ENCODE data around the gene NOVA1. TPM values are rescaled to one million over a fixed set of nuclear protein-coding genes. Genes with fewer than 3 reads are reported as not detected.
A peak's percentile ranks its signal among the peaks of the same experiment; 100 is the strongest.

The NOVA1 gene
- total RNA-seq, 1 experiment from 2014 or later = 11.6 TPM

DNA sequence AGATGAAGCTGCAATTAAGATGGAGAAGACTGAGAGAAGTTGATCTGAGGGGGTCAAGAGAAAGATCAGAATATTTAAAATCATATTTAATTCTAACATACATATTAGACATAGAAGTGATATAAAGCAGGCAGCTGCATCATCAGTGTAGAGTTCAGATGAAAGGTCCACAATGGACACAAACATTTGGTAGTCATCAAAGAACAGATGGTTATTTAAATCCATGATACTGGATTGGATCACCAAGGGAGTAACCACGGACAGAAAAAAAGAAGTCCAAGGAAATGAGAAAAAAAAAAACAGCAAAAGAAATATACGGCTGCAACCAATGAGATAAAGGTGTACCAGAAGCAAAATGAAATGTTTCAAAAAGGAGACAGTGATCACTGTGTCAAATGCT lies 20.1 kb downstream of the NOVA1 start (continued):
- TF ChIP-seq, protein P1, sequence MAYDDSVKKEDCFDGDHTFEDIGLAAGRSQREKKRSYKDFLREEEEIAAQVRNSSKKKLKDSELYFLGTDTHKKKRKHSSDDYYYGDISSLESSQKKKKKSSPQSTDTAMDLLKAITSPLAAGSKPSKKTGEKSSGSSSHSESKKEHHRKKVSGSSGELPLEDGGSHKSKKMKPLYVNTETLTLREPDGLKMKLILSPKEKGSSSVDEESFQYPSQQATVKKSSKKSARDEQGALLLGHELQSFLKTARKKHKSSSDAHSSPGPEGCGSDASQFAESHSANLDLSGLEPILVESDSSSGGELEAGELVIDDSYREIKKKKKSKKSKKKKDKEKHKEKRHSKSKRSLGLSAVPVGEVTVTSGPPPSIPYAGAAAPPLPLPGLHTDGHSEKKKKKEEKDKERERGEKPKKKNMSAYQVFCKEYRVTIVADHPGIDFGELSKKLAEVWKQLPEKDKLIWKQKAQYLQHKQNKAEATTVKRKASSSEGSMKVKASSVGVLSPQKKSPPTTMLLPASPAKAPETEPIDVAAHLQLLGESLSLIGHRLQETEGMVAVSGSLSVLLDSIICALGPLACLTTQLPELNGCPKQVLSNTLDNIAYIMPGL (CRISPR knock-in tag; IDR thresholded peaks at IDR 0.05) = no peak
- no peak for TF ChIP-seq TEAD1 (CRISPR knock-in tag; IDR thresholded peaks at IDR 0.05)

DNA sequence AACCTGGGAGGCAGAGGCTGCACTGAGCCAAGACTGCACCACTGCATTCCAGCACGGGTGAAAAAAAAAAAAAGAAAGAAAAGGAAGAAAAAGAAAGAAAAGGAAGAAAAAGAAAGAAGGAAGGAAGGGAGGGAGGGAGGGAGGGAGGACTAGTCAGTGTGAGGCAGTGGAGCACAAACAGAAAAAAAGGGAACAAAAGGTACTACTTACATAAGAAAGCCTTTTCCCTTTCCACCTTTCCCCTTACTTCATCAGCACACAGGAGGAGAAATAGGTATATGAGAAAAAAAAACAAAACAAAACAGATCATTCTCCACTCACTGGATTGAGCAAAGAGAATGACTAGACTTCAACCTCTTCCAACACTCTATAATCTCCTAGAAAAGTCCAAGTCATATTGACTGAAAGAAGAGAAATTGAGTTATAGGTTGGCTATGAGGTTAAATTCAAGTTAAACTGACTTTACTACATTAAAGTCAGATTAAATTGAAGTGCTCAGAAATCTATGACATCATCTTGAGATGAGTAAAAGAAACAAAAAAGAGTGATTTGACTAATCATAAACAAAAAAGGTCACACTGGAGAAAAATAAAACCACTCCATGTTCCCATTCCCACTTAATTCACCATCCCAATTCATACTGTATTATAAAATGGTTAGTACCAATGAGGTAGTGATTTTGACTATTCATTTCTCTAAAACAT lies 43.6 kb downstream of the NOVA1 start:
- ChIA-PET POLR2A (no interaction called here), CTCF (no interaction called here)
- Mint-ChIP-seq H3K9me3 (no peaks in the 10 kb centered on the region), H3K4me1 (peaks cover 25% of the 10 kb centered on the region), H3K36me3 (no peaks in the 10 kb centered on the region), H3K27ac (0 out of 2 replicates have a peak overlapping the region, but pooled peaks have one; percentile 82), H3K4me3 (no peak overlapping the region), H3K27me3 (ENCODE audit: low read depth) (no peaks in the 10 kb centered on the region)
- no peak for TF ChIP-seq NR3C1 (CRISPR knock-in tag; conservative IDR thresholded peaks at IDR 0.05; ENCODE audit: low read depth)
- no peak for TF ChIP-seq CREB1 (CRISPR knock-in tag; IDR thresholded peaks at IDR 0.05)
- TF ChIP-seq FOXK1 (CRISPR knock-in tag; IDR thresholded peaks at IDR 0.05) = no peak
- no peak for TF ChIP-seq TCF7 (CRISPR knock-in tag; IDR thresholded peaks at IDR 0.05; ENCODE audit: low read depth)
- TF ChIP-seq MXD4 (CRISPR knock-in tag; IDR thresholded peaks at IDR 0.05; ENCODE audit: borderline replicate concordance) = no peak
- TF ChIP-seq, protein P2, sequence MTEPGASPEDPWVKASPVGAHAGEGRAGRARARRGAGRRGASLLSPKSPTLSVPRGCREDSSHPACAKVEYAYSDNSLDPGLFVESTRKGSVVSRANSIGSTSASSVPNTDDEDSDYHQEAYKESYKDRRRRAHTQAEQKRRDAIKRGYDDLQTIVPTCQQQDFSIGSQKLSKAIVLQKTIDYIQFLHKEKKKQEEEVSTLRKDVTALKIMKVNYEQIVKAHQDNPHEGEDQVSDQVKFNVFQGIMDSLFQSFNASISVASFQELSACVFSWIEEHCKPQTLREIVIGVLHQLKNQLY (CRISPR knock-in tag; IDR thresholded peaks at IDR 0.05) = no peak
- DNase-seq (ENCODE audit: low spot score) = no peak
- ATAC-seq = peak; percentile 74

- no peak overlapping the region for H3K27ac Mint-ChIP-seq
- no peaks in the 10 kb centered on the region for H3K9me3 Mint-ChIP-seq
- no peak for ATAC-seq
- TF ChIP-seq SP1 (CRISPR knock-in tag; conservative IDR thresholded peaks at IDR 0.05) = no peak
- TF ChIP-seq, protein P3, sequence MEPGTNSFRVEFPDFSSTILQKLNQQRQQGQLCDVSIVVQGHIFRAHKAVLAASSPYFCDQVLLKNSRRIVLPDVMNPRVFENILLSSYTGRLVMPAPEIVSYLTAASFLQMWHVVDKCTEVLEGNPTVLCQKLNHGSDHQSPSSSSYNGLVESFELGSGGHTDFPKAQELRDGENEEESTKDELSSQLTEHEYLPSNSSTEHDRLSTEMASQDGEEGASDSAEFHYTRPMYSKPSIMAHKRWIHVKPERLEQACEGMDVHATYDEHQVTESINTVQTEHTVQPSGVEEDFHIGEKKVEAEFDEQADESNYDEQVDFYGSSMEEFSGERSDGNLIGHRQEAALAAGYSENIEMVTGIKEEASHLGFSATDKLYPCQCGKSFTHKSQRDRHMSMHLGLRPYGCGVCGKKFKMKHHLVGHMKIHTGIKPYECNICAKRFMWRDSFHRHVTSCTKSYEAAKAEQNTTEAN (CRISPR knock-in tag; IDR thresholded peaks at IDR 0.05) = no peak
- TF ChIP-seq, protein P4, sequence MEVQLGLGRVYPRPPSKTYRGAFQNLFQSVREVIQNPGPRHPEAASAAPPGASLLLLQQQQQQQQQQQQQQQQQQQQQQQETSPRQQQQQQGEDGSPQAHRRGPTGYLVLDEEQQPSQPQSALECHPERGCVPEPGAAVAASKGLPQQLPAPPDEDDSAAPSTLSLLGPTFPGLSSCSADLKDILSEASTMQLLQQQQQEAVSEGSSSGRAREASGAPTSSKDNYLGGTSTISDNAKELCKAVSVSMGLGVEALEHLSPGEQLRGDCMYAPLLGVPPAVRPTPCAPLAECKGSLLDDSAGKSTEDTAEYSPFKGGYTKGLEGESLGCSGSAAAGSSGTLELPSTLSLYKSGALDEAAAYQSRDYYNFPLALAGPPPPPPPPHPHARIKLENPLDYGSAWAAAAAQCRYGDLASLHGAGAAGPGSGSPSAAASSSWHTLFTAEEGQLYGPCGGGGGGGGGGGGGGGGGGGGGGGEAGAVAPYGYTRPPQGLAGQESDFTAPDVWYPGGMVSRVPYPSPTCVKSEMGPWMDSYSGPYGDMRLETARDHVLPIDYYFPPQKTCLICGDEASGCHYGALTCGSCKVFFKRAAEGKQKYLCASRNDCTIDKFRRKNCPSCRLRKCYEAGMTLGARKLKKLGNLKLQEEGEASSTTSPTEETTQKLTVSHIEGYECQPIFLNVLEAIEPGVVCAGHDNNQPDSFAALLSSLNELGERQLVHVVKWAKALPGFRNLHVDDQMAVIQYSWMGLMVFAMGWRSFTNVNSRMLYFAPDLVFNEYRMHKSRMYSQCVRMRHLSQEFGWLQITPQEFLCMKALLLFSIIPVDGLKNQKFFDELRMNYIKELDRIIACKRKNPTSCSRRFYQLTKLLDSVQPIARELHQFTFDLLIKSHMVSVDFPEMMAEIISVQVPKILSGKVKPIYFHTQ (CRISPR knock-in tag; IDR thresholded peaks at IDR 0.05) = no peak
- TF ChIP-seq, protein P5, sequence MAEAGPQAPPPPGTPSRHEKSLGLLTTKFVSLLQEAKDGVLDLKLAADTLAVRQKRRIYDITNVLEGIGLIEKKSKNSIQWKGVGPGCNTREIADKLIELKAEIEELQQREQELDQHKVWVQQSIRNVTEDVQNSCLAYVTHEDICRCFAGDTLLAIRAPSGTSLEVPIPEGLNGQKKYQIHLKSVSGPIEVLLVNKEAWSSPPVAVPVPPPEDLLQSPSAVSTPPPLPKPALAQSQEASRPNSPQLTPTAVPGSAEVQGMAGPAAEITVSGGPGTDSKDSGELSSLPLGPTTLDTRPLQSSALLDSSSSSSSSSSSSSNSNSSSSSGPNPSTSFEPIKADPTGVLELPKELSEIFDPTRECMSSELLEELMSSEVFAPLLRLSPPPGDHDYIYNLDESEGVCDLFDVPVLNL (CRISPR knock-in tag; IDR thresholded peaks at IDR 0.05; ENCODE audit: borderline replicate concordance, low read depth) = no peak
- TF ChIP-seq MXD4 (CRISPR knock-in tag; IDR thresholded peaks at IDR 0.05; ENCODE audit: borderline replicate concordance) = no peak
- TF ChIP-seq, protein P6, sequence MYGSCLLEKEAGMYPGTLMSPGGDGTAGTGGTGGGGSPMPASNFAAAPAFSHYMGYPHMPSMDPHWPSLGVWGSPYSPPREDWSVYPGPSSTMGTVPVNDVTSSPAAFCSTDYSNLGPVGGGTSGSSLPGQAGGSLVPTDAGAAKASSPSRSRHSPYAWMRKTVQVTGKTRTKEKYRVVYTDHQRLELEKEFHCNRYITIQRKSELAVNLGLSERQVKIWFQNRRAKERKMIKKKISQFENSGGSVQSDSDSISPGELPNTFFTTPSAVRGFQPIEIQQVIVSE (CRISPR knock-in tag; IDR thresholded peaks at IDR 0.05; ENCODE audit: borderline replicate concordance) = no peak
- TF ChIP-seq, protein P7, sequence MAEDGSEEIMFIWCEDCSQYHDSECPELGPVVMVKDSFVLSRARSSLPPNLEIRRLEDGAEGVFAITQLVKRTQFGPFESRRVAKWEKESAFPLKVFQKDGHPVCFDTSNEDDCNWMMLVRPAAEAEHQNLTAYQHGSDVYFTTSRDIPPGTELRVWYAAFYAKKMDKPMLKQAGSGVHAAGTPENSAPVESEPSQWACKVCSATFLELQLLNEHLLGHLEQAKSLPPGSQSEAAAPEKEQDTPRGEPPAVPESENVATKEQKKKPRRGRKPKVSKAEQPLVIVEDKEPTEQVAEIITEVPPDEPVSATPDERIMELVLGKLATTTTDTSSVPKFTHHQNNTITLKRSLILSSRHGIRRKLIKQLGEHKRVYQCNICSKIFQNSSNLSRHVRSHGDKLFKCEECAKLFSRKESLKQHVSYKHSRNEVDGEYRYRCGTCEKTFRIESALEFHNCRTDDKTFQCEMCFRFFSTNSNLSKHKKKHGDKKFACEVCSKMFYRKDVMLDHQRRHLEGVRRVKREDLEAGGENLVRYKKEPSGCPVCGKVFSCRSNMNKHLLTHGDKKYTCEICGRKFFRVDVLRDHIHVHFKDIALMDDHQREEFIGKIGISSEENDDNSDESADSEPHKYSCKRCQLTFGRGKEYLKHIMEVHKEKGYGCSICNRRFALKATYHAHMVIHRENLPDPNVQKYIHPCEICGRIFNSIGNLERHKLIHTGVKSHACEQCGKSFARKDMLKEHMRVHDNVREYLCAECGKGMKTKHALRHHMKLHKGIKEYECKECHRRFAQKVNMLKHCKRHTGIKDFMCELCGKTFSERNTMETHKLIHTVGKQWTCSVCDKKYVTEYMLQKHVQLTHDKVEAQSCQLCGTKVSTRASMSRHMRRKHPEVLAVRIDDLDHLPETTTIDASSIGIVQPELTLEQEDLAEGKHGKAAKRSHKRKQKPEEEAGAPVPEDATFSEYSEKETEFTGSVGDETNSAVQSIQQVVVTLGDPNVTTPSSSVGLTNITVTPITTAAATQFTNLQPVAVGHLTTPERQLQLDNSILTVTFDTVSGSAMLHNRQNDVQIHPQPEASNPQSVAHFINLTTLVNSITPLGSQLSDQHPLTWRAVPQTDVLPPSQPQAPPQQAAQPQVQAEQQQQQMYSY (CRISPR knock-in tag; IDR thresholded peaks at IDR 0.05) = no peak
- no peak for TF ChIP-seq RORB (CRISPR knock-in tag; IDR thresholded peaks at IDR 0.05)
- TF ChIP-seq CREB1 (CRISPR knock-in tag; IDR thresholded peaks at IDR 0.05) = no peak
- no peak for TF ChIP-seq ATF6 (CRISPR knock-in tag; IDR thresholded peaks at IDR 0.05)
Measured at GRCh38 chr14:26549571-26549970, 48.3 kb downstream of the NOVA1 start.

More at GRCh38 chr14:26549571-26549970, 48.3 kb downstream of the NOVA1 start:
- H3K4me3 Mint-ChIP-seq = no peak overlapping the region
- DNase-seq (ENCODE audit: low spot score) = no peak
- H3K36me3 Mint-ChIP-seq = no peaks in the 10 kb centered on the region
- H3K27me3 Mint-ChIP-seq (ENCODE audit: low read depth) = no peaks in the 10 kb centered on the region
- POLR2A ChIA-PET = no interaction called here
- H3K4me1 Mint-ChIP-seq = peaks cover 19% of the 10 kb centered on the region
- CTCF ChIA-PET = no interaction called here

Data from WTC11 (cell line).